ENCODE data around the gene SLC26A11.
"Not testable (repeated sequence)": the region's sequence is repeated elsewhere in the genome, so short reads cannot be mapped to it uniquely, and the experiment has no call there.

The SLC26A11 gene

GRCh38 chr17:80261159-80261894 lies 41.1 kb downstream of the SLC26A11 start:
- DNase-seq (ENCODE audit: low read depth), result peak; percentile 46

DNA sequence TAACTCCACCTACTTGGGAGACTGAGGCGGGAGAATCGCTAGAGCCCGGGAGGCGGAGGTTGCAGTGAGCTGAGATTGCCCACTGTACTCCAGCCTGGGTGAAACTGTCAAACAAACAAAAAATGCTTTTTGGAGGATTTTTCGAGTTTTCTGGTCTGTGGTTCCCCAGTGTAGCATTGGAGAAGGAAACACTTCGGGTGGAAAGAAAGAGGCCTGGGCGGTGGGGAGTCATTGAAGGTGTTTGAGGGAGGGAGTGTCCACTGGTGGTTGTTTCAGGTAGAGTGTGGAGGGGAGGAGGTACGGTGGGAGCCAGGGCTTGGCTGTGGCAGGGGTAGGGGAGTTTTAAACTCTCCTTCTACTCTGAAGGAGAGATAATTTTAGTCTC lies 41.7 kb downstream of the SLC26A11 start:
- DNase-seq (ENCODE audit: low read depth), result no peak

- DNase-seq (ENCODE audit: low read depth), result no peak
Observed at GRCh38 chr17:80262291-80262690, 42.1 kb downstream of the SLC26A11 start.

GRCh38 chr17:80262775-80263244 lies 42.6 kb downstream of the SLC26A11 start:
- DNase-seq (ENCODE audit: low read depth), result no peak

DNA sequence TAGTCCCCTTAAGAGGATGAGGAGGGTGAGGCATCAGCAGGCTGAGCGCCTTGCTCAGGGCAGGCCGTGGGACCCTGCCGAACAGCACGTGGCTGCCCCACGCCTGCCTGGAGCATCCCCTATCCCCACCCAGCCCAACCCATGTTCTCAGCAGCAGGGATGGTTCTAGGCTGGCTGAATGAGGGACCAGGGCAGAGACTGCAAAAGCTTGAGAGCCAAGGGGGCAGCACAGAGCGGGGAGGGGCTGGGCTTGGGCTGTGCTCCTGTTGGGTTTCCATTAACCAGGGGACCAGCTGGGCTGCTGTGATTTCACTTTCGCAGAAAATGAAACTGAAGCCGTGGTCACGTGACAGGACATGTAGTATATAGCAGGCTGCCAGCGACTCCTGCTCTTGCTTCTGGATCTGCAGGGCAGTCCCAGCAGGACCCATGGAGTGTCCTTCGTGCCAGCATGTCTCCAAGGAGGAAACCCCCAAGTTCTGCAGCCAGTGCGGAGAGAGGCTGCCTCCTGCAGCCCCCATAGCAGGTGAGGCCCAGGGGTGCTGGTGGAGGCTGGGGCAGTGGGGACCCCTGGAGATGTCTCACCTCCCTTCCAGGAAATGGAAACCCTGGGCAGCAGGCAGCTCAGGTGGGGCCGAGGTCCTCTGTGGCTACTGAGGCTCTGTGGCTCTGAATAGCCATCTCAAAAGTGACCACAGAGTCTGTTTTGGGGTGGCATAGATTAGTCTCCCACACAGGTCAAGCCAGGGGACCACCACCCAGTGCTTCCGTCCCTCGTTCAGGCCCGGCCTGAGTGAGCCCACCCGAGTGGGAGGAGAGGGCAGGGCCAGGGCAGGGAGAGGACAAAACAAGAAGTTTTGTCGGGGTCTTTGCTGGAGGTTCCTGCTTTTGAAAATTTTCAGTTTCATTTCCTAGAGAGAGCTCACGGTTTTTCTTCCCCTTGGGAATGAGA lies 43.3 kb downstream of the SLC26A11 start:
- DNase-seq (ENCODE audit: low read depth), result peak; percentile 86

DNA sequence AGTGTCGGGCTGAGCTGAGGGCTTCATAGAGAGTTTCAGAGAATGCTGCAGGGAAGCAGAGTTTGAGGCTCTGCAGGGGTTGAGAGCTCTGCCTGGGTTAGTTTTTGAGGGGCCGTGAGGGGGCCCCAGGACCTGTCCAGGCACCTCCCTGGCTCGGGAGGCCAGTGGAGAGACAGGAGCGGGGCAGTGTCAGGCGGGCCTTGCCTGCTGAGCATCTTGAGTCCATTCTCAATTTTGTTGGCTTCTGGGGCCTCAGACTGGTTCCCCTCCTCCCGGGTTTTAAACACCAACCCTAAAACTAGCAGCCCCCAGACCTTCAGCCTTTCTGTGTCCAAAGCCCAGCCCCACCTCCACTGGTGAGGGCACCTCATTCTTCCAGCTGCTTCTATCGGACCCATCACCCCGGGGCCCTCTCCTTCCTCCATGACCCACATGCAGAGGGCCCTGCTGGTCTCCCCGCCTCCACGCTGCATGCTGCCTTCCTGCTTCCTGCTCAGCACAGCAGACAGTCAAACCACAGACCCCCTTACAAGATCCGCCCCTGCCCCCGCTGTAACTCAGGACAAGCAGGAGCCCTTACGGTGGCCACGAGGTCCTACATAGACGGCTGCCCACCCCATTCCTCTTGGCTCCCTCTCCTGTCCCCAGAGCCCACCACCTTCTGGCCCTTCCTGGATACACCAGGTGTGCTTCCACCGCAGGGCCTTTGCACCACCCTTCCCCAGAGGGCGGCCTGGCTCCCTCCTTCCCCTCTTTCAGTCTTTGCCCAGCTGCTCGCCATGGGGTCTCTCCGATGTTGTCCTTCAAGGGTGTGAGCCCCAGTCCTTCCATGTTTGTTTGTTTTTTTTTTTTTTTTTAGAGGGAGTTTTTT lies 44.2 kb downstream of the SLC26A11 start:
- DNase-seq (ENCODE audit: low read depth), result no peak

DNA sequence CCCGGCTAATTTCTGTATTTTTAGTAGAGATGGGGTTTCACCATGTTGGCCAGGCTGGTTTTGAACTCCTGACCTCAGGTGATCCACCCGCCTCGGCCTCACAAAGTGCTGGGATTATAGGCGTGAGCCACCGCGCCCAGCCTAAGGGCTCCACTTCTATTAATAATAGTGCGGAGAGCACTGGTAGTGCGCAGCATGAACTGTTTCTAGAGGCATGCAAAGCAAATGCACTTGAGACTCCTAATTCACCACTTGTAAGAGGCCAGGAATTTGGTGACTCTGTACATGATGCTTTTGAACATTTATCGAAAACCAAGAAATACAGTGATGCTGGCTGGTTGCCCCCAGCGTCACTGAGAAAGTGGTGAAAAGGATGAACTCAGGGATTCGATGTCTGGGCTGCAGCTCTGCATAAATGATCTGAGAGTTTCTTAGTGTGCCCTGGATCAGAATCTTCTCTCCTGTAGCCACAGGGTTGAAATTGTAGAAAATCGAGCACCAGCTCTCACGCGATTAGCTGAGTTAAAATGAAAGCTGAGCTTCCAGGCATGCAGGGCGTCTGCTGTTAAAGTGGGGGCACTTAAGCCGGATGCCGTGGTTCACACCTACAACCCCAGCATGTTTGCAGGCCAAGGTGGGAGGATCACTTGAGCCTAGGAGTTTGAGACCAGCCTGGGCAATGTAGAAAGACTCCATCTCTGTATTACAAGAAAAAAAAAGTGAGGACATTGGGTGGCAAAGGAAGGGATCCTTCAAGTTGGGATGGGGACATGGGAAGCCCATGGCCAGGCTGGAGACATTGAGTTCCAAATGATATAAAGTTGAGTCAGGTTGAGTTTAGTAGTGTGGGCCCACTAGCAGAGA lies 45.2 kb downstream of the SLC26A11 start:
- no peak for DNase-seq (ENCODE audit: low read depth)

DNA sequence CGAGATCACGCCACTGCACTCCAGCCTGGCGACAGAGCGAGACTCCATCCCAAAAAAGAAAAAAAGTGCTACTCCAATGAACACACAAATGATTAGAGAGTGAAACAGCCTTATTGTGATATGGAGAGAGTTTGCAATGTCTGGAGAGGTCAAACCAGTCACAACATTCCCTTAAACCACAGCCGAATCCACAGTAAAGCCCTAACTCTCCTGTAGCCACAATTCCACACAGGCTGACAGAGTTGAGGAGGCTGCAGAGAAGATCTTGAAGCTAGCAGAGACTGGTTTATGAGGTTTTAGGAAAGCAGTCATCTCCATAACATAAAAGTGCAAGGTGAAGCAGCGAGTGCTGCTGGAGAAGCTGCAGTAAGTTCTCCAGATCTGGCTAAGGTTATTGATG lies 47.2 kb downstream of the SLC26A11 start:
- DNase-seq (ENCODE audit: low read depth), result peak; percentile 31

- DNase-seq (ENCODE audit: low read depth), result no peak
Observed at GRCh38 chr17:80268427-80268826, 48.2 kb downstream of the SLC26A11 start.

DNA sequence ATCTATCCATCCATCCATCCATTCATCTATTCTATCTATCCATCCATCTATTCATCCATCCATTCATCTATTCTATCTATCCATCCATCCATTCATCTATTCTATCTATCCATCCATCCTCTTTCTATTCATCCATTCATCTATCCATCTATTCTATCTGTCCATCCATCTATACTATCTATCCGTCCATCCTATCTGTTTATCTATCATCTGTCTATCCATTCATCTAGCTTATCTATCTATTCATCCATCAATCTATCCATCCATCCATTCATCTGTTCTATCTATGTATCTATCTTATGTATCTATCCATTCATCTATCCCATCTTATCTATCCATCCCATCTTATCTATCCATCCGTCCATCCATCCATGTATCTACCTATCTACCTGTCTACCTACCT lies 49.2 kb downstream of the SLC26A11 start:
- no peak for DNase-seq (ENCODE audit: low read depth)

GRCh38 chr17:80270104-80270503 lies 49.9 kb downstream of the SLC26A11 start:
- no peak for DNase-seq (ENCODE audit: low read depth)

- peak; percentile 34 for DNase-seq (ENCODE audit: low read depth)
Observed at GRCh38 chr17:80270836-80271235, 50.6 kb downstream of the SLC26A11 start.

- no peak for DNase-seq (ENCODE audit: low read depth)
Observed at GRCh38 chr17:80272366-80272765, 52.1 kb downstream of the SLC26A11 start.

- DNase-seq (ENCODE audit: low read depth), result no peak
Observed at GRCh38 chr17:80274331-80274730, 54.1 kb downstream of the SLC26A11 start.

GRCh38 chr17:80274871-80275449 lies 54.7 kb downstream of the SLC26A11 start:
- no peak for DNase-seq (ENCODE audit: low read depth)

DNA sequence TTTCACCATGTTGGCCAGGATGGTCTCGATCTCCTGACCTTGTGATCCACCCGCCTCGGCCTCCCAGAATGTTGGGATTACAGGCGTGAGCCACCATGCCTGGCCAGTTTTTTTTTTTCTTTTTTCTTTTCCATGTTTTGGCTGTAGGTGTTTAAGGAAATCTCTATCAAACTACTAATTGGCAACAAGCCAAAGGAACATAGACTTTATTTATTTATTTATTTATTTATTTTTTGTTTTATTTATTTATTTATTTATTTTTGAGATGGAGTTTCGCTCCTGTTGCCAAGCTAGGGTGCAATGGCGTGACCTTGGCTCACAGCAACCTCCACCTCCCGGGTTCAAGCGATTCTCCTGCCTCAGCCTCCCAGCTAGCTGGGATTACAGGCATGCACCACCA lies 55.6 kb downstream of the SLC26A11 start:
- not testable (repeated sequence) for DNase-seq (ENCODE audit: low read depth)

GRCh38 chr17:80277751-80278671 lies 57.8 kb downstream of the SLC26A11 start:
- DNase-seq (ENCODE audit: low read depth), result peak; percentile 35

DNA sequence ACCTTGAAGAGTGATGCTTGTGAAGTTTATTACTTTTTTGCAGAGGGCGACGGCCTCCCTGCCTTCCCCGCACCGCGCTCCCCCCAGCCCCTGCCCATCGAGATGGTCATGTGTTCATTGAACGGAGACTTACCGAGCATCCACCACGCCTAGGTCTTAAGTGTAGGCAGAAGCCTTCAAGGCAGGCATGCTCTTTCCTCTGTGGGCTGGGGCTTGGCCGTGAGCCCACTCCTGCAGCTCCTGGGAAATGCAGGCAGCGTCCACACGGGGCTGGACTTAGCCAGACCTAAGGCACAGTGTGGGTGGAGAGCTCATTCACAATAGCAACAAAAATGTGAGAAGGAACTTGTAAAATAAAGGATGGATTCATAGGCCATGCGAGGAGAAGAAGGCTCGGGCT lies 59.7 kb downstream of the SLC26A11 start:
- DNase-seq (ENCODE audit: low read depth), result peak; percentile 95

DNA sequence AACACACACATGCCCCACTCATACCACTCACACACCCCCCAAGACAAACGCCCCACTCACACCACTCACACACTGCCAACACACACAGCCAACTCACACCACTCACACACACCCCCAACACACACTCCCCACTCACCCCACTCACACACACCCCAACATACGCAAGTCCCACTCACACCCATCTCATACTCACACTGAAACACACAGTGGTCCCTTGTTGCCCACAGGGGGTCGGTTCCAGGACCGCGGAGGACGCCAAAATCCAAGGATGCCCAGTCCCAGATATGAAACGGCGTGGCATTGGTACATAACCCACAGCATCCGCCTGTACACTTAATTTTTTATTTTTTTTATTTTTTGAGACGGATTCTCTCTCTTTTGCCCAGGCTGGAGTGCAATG lies 61.3 kb downstream of the SLC26A11 start:
- no peak for DNase-seq (ENCODE audit: low read depth)
